NCI-H1048 (cell line): ENCODE results near the gene RNF25.

Source experiments
- DNase-seq: peaks from one replicate; lab custom pipeline; 2025; lab: John Stamatoyannopoulos, UW

RNF25 gene

DNA sequence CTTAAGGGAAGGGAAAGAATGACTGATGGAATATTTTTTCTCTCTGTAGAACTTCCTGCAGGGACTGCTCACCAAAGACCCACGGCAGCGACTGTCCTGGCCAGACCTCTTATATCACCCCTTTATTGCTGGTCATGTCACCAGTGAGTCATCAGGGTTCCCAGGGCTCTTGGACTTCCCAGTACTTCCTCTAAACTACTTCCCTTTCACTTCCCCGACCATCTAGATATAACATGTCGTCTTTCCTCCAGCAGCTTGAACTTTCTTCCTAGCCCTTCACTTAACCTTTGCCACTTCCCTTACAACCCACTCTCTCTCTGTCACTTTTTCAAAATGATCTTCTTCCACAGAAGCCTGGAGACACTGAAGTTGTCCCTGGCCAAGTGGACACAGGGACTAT is 7.3 kb upstream of the RNF25 start:
- DNase-seq, result no peak

DNA sequence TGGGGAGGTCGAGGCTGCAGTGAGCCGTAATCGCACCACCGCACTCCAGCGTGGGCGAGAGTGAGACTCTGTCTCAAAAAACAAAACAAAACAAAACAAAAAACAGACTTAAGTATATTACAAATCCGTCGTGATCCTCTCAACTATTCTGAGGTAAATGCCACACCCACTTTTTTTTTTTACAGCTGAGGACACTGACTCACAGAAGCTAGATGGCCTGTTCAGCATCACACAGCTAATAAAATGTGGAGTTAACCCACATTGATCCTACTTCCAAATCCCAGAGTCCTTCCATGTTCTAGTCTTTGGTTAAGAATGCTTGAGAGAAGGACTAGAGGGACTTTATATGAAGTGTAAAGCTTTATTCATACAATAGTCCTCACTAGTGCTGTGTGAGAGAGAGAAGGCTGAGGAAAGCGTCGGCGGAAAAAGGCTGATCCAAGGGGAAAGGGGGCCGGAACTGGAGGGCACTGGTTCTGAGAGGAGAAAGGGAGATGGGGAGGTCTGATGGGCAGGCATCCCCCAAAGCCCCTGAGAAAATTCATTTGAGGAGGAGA is 627 bp downstream of the RNF25 start:
- DNase-seq, result no peak

DNA sequence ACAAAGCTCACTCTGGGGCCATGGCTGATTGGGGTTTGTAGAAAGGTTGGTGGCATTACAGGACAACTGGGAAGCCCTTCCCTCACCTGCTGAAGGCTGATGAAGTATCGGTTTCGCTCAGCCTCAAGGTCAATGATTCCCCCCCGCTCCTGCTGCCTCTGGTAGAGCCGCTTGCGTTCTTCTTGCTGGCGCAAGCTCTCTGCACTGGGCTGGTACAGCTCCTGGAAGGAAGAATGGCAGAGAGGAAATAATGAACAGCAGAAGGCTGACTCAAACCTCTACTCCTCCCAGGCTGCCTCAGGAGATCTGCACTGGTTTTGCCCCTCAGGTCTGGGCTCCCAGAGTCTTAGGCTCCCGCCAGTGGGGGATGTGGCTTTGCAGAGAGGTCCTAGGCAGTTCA is 7.1 kb downstream of the RNF25 start:
- DNase-seq, result no peak

DNA sequence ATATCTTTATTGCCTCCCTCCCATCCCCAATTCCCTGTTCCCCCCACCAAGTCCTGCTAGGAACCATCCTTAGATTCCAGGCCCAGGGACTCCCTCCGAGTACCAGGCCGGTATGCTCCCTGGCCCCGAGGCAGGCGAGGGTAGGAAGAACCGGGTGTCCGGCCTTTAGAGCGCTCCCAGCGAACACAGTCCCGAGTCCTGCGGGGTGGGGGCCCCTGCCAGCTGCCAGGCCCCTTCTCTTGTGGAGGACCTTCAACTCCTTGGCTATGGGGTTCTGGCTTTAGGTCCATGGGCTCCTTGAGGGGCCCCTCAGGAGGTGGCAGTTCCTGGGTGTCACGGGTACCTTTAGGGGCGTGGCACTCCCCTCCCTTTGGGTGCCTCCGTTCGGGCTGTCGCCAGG is 7.9 kb downstream of the RNF25 start:
- DNase-seq, result no peak

DNA sequence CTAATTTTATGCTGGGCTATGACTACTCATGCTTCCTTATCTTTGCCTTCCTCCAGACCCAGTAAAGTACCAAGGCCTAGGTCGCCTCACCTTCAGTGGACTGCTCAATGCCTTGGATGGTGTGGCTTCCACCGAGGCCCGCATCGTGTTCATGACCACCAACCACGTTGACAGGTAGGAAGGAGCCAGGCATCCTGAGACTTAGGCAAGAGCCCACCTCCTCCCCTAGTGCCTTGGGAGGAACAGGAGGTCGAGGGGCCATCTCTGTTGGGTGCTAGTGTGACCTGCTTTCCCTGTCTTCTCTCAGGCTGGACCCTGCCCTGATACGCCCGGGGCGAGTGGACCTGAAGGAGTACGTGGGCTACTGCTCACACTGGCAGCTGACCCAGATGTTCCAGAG is 9.0 kb downstream of the RNF25 start:
- no peak for DNase-seq

DNA sequence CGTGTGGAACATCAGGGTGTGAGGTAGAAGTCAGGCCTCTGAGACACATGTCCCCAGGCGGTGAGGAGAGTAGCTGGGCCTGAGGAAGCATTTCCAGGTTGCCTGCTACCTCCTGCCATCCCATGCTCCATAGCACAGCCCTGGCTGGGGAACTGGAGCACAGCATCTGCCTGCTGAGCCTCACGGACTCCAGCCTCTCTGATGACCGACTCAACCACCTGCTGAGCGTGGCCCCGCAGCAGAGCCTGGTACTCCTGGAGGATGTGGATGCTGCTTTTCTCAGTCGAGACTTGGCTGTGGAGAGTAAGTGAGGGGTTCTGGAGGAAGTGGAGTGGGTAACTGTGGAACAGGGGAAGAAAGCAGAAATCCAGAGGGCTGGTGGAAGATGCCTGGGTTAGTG is 9.4 kb downstream of the RNF25 start:
- DNase-seq, result no peak

DNA sequence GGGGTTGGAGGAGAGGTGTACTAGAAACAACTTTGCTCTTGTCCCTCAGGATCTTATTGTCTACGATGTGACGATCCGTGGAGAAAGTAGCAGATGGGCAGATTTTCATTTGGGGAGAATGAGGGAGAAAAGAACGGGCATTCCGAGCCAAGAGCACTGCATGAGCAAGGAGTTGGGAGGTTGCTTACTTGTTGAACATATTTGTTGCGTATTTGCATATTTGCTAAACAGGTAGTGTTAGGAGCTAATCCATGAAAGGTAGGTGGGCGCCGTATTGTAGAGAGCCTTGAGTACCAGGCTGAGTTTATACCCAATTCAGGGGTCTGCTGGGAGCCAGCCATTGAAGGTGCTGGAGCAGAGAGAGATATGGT is 11.8 kb downstream of the RNF25 start:
- no peak for DNase-seq

DNA sequence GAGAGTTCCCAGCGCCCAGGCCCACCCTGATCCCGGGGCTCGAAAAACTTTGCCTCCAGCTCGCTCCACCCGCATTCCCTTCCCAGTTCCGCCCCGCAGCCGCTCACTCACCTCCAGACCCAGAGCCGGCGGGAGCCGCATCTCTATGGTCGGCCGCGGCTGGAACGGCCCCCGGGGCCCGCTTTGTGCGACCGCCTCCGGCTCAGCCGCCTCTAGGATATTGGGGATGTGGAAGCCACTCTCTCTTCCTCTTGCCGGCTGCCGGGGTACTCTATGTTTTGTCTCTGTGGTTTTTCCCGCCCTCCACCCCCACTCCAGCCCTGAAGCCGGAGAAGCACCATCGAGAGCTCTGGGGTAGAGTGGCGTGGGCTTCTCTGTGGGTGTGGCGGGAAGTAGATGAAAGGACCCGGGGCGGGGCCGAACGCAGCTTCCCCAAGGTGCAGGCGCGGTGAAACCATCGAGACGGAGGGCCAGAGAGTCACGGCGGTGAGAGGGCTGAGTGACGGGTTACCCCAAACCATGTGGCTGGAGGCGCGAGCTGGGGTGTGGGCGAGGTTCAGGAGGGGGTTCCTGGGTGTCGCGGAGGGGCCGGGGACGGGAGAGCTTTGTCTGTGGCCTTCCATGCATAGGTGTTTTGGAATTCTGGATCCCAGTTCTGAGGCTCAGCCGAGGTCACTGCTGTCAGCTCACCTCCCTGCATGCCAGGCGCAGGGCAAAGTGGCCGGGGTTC is 12.4 kb downstream of the RNF25 start, which contains the start of the genes BCS1L and ZNF142:
BCS1L (plus strand) TSS at position 426 of the 730 bp plus-strand sequence. CDS start 1,305 bp downstream, outside the sequence.
ZNF142 (minus strand) TSS at position 366 of the 730 bp plus-strand sequence. CDS start 3,194 bp downstream, outside the sequence.
- DNase-seq, result peak; percentile 73

DNA sequence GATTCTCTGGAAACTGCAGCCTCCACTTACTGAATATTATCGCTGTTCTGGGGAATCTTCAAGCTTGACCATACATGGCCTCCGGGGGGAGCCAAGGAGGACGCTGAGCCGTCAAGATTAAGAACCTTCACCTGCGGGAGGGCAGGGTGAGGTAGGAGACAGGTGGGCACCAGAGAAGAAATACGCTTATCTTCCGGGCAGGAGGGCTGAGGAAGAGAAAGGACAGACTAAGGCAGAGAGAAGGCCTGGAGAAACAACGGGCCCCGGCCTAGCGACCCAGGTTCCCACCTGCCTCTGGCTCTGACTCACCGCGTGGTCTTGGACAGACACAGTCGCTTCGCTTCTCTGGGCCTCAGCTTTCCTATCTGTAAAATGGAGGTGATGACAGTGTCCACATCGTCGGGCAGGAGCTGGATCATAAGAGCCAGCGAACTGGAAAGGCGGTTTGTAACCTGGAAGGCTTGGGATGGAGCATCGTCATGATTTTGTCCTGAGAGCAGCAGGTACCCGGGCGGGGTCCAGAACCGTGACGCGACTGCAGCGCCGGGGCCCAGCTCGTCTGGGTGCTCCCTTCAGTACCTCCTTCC is 13.0 kb downstream of the RNF25 start:
- DNase-seq, result no peak

DNA sequence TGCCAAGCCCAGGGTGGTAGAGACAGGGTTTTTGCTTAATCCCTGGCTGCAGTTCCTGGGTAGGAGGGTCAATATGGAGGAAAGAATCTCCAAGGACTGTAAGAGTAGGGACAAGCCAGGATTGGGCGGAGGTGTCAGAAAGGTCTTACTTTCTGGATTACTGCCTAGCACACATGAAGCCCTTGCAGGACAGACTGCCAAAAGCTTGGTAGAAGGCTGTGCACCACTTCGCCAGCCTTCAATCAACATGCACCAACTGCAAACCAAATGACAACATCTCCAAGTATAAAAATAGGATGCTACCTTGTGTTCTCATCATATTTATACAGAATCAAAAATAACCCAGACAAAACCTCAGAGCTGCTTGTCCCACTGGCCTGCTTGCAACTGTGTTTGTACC is 16.1 kb downstream of the RNF25 start:
- DNase-seq, result no peak

DNA sequence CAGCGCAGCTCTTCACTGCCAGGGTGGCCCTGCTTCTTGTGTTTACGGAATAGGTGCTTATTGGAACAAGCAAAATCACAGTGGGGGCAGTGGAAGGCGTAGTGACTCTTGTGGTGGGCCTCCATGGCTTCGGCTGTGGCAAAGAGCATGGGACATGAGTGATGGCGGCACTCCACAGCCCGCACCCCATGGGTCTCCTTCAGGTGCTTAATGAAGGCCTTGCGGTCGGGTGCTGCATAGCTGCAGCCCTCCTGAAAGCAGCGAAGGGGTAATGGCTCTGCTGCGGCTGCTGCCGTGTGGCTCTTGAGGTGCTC is 23.1 kb downstream of the RNF25 start:
- DNase-seq, result no peak

DNA sequence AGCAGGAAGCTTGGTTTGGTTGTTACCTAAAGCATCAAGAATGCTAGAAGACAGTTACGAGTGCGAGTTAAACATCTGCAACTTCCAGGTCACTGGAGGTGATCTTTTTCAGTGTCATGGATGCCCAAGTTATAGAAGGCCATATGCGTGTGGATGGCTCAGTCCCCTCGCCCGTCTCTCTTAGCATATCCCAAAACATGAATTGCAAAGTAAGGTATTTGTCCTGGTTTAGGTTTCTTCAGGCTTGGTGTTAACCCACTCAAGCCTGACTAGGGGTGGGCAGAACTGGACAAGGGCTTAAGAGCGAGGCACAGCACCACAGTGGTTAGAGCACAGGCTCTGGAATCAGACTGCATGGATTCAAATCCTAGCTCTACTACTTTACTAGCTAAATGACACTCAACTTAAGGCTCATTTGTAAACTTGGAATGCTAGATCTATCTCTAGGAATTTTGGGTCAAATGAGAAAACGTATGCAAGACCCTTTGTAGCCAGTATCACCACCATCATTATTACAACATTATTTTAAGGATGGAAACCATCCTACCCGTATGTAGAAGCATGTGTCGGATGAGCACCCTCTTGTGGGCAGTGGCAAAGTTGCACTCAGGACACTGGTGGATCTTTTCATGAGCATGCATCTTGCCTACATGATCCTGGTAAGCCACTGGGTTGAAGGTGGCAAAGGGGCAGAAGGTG is 23.6 kb downstream of the RNF25 start:
- DNase-seq, result no peak

DNA sequence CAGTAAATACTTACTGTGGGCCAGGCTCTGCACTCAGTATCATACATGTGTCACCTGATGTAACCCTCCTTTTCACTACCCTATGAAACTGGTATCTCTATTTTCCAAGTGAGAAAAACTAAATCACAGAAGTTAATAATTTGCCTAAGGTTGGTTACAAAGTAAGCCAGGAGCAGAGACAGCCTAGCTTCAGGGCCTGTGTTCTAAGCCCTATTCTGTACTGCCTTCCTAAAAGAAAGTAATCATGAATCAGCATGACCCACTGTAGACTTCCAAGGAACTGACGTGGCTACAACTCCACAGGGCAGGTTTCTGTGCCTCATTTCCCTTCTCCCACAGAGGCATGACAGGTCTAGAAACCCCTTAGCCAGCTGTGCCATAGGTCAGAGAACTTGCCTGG is 26.7 kb downstream of the RNF25 start:
- DNase-seq, result no peak

DNA sequence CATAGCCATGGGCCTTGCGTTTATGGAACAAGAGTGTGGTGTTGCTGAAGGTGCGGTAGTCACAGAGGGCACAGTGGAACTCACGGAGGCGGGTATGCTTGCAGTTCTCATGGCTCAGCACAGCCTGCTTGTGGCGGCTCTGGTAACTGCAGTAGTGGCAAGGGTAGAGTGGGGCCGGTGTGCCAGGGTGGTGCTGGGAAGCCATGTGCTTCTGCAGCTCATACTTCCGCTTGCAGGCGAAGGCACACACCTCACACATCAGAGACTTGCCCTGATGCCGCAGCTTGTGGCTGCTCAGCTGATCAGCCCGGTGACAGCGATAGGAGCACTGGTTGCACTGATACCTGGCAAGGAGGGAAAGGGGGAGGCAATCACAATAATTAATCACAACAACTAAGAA is 27.1 kb downstream of the RNF25 start:
- no peak for DNase-seq

DNA sequence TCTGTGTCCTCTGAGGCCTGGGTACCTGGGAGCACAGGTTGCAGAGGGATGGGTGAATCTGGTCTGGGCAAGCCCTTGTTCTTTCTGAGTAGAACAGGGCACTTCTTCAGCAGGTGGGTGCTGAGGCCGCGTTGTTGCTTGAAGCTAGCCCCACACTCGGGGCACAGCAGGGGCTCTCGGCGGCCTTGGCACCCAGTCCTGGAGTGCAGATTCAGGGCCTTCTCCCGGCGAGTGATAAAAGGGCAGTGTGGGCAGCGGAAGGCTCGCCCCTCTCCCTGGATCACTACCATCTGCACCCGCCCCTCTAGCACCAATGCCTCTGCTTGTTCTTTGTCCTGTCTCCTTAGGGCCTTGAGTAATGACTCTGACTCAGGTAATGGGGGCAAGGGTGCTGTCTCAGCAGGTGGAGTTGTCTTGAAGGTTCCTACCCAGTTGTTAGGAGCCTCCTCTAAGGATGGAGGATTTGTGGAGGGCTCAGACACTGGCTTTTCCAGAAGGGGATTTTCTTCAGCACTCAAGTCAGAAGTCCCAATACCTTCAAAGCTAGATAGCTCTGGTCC is 28.0 kb downstream of the RNF25 start:
- no peak for DNase-seq

DNA sequence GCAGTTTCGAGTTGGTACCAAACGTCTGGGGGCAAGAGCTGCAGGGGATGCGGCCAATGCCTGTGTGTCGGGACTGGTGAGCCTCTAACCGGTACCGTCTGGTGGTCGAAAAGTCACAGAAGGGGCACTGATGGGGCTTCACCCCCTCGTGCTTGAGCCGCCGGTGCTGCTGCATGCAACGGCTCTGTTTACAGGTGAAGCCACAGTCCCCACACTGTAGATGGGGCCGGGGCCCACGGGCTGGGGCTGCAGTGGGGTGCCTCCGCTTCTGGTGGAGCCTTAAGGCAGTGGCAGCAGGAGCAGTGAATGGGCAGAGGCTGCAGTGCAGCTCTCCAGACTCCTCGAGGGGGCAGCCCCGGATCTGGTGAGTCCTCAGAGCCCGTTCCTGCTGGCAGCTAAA is 29.0 kb downstream of the RNF25 start:
- no peak for DNase-seq

DNA sequence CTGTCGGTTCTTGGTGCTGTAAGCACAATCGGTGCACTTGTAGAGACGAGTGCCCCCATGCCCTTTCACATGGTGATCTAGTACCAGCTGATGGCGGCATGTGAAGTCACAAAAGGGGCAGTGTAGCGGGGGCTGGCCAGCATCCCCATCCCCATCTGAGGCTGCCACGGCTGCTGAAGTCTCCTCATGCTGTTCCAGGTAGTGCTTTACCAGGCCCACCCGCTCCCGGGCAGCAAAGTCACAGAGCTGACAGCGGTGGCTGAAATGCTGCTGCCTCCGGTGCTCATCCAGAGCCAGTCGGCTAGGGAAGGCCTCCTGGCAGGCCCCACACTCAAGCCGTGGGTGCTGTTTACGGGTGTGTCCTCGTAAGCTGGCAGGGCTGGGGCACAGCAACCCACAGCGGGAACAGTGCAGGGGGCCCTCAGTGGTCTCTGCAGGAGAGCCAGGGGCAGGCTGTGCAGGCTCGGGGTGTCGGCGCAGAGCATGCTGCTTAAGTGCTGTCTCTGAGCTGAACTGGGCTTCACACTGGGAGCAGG is 29.6 kb downstream of the RNF25 start:
- DNase-seq, result no peak

DNA sequence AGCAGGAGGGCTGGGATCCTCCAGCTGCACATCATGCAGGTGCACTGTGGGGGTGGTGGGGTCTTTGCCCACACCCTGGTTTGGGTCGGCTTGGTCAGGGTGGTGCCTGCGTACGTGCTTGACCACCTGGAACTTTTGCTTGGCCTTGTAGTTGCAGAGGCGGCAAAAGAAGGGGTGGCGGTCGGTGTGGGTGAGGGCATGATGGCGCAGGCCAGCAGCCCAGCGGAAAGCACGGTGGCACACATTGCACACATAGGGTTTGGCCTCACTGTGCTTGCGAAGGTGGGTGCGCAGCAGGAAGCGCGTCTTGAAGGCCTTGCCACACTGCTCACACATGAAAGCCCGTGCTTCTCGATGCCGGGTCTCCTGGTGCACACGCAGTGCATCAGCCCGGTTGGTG is 33.4 kb downstream of the RNF25 start:
- DNase-seq, result no peak

DNA sequence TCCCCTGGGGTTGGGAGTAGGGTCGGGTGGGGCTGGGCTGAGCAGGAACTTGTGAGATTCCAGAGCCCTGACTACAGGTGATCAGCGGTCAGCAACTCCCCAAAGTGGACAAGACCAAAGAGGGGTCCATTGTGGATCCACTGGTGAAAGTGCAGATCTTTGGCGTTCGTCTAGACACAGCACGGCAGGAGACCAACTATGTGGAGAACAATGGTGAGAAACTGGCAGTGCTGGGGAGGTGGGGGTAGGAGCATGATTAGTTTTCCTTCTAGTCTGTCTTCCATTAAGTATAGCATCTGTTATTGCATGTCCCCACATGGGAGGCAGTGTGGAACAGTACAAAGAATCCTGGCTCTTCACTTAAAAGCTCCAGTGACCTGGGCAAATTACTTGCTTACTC is 36.1 kb downstream of the RNF25 start:
- no peak for DNase-seq

DNA sequence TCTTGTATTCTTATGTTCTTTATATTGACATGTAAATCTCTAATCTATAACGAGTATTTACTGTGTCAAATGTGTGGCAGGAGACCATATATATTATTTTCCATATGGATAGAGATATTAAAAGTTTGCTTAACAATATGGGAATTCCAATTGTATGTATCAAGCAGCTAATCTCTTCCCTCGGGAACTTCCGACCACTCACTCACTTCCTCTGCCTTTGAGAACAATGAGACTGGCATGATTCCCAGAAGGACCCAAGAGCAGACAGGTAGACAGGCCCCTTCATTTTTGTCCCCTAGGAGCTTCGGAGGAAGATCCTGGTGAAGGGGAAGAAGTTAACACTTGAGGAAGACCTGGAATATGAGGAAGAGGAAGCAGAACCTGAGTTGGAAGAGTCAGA is 40.0 kb downstream of the RNF25 start:
- no peak for DNase-seq

DNA sequence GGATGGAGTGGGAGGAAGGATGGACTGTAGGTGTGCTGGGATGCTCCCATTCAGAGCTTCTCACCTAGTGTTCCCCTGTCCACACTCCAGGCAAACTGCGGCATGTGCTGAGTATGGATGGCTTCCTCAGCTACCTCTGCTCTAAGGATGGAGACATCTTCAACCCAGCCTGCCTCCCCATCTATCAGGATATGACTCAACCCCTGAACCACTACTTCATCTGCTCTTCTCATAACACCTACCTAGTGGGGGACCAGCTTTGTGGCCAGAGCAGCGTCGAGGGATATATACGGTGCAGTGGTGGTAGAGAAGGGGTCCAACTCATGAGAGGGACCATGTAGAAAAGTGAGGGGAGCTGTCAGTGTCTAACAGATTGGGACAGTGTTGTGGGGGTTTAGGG is 43.9 kb downstream of the RNF25 start:
- no peak for DNase-seq

DNA sequence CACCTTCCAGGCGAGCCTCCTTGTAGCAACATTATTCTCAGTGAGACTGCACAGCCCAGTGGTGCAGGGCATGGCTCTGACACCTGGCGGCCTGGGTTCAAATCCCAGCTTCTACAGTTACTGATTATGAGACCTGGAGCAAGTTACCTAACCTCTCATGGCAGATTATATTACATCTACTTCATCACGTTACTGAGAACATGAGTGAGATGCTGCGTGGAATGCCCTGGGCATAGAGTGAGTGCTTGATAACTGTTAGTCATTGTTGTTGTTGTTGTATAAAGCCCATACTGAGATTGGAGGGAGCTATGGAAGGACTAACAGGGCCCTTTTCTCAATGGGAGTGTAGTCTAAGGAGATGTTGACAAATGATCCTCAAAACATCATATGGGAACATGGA is 45.4 kb downstream of the RNF25 start:
- no peak for DNase-seq

DNA sequence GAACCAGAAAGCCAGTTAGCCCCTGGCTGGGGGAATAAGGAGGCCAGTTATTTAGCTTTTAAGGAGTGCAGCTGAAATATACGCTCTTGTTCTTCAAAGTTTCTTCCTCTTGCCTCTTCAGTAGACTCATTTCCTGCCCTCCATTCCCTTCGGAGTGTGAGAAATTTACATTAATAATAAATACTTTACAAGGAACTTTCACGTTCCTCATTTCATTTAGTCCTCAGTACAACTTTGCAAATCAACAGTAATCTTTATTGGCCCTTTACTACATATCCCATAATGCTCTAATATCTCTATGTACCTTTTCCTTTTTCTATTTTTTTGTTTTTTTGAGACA is 48.5 kb downstream of the RNF25 start:
- no peak for DNase-seq
